KOPT-K1 (cell line): ENCODE data around the gene BRIP1.

ENCODE experiments used
- H3K27ac ChIP-seq: fragments of 200-600 bp; sonication (generic); 2 replicates; pipeline ENCODE4 v1.5.1; 2016; ENCODE audit warnings: antibody characterized with exemption, mild to moderate bottlenecking, low read depth, low read length; ENCODE audit not compliant: poor library complexity, severe bottlenecking
- H3K36me3 ChIP-seq: fragments of 200-600 bp; sonication (generic); 2 replicates; pipeline ENCODE4 v1.5.1; 2017; ENCODE audit warnings: antibody characterized with exemption, mild to moderate bottlenecking, low read length, moderate library complexity; ENCODE audit not compliant: insufficient read depth
- H3K9me3 ChIP-seq: fragments of 200-600 bp; sonication (generic); 2 replicates; pipeline ENCODE4 v1.5.1; 2017; ENCODE audit warnings: antibody characterized with exemption, low read length, mild to moderate bottlenecking; ENCODE audit not compliant: insufficient read depth, poor library complexity, severe bottlenecking

BRIP1 gene

GRCh38 chr17:61806936-61807335 is 56.4 kb downstream of the BRIP1 start:
- H3K36me3 ChIP-seq, result peaks cover 83% of the 10 kb centered on the region
- H3K9me3 ChIP-seq, result no peaks in the 10 kb centered on the region
- no peak overlapping the region for H3K27ac ChIP-seq

- no peaks in the 10 kb centered on the region for H3K9me3 ChIP-seq
- H3K36me3 ChIP-seq, result peaks cover 84% of the 10 kb centered on the region
- no peak overlapping the region for H3K27ac ChIP-seq
Observed at GRCh38 chr17:61806081-61806828, 57.1 kb downstream of the BRIP1 start.

GRCh38 chr17:61805399-61805798 is 57.9 kb downstream of the BRIP1 start:
- Histone ChIP-seq H3K27ac (no peak overlapping the region), H3K9me3 (no peaks in the 10 kb centered on the region), H3K36me3 (peaks cover 84% of the 10 kb centered on the region)

- H3K27ac ChIP-seq, result no peak overlapping the region
- no peaks in the 10 kb centered on the region for H3K9me3 ChIP-seq
- peaks cover 85% of the 10 kb centered on the region for H3K36me3 ChIP-seq
Observed at GRCh38 chr17:61803796-61804195, 59.5 kb downstream of the BRIP1 start.

GRCh38 chr17:61803216-61803615 is 60.1 kb downstream of the BRIP1 start:
- H3K9me3 ChIP-seq, result no peaks in the 10 kb centered on the region
- H3K36me3 ChIP-seq, result peaks cover 85% of the 10 kb centered on the region
- no peak overlapping the region for H3K27ac ChIP-seq

GRCh38 chr17:61799812-61800484 is 63.4 kb downstream of the BRIP1 start:
- H3K9me3 ChIP-seq, result no peaks in the 10 kb centered on the region
- H3K27ac ChIP-seq, result no peak overlapping the region
- H3K36me3 ChIP-seq, result peaks cover 92% of the 10 kb centered on the region

GRCh38 chr17:61797283-61797682 is 66.0 kb downstream of the BRIP1 start:
- Histone ChIP-seq H3K36me3 (peaks cover 99% of the 10 kb centered on the region), H3K27ac (no peak overlapping the region), H3K9me3 (no peaks in the 10 kb centered on the region)

- peaks cover 6% of the 10 kb centered on the region for H3K9me3 ChIP-seq
- peaks cover 99% of the 10 kb centered on the region for H3K36me3 ChIP-seq
- H3K27ac ChIP-seq, result no peak overlapping the region
Observed at GRCh38 chr17:61795546-61795945, 67.8 kb downstream of the BRIP1 start.

- H3K36me3 ChIP-seq, result peaks cover 98% of the 10 kb centered on the region
- peaks cover 7% of the 10 kb centered on the region for H3K9me3 ChIP-seq
Observed at GRCh38 chr17:61794792-61795191, 68.5 kb downstream of the BRIP1 start.

GRCh38 chr17:61794242-61794641 is 69.1 kb downstream of the BRIP1 start:
- H3K36me3 ChIP-seq, result peaks cover 93% of the 10 kb centered on the region
- H3K9me3 ChIP-seq, result peaks cover 7% of the 10 kb centered on the region
- no peak overlapping the region for H3K27ac ChIP-seq

More at GRCh38 chr17:61794792-61795191, 68.5 kb downstream of the BRIP1 start:
- no peak overlapping the region for H3K27ac ChIP-seq

GRCh38 chr17:61793565-61793964 is 69.8 kb downstream of the BRIP1 start:
- Histone ChIP-seq H3K27ac (no peak overlapping the region), H3K9me3 (peaks cover 7% of the 10 kb centered on the region), H3K36me3 (peaks cover 93% of the 10 kb centered on the region)

GRCh38 chr17:61789872-61790271 is 73.5 kb downstream of the BRIP1 start:
- Histone ChIP-seq H3K36me3 (peaks cover 78% of the 10 kb centered on the region), H3K9me3 (peaks cover 7% of the 10 kb centered on the region), H3K27ac (no peak overlapping the region)

- Histone ChIP-seq H3K27ac (no peak overlapping the region), H3K36me3 (peaks cover 77% of the 10 kb centered on the region)
Observed at GRCh38 chr17:61786088-61786487, 77.2 kb downstream of the BRIP1 start.

GRCh38 chr17:61784510-61784909 is 78.8 kb downstream of the BRIP1 start:
- Histone ChIP-seq H3K9me3 (no peaks in the 10 kb centered on the region), H3K27ac (no peak overlapping the region), H3K36me3 (peaks cover 81% of the 10 kb centered on the region)

More at GRCh38 chr17:61786088-61786487, 77.2 kb downstream of the BRIP1 start:
- H3K9me3 ChIP-seq, result peaks cover 6% of the 10 kb centered on the region

GRCh38 chr17:61783556-61784304 is 79.6 kb downstream of the BRIP1 start:
- H3K9me3 ChIP-seq, result no peaks in the 10 kb centered on the region
- H3K27ac ChIP-seq, result no peak overlapping the region
- peaks cover 84% of the 10 kb centered on the region for H3K36me3 ChIP-seq
